Measurements from ENCODE around the gene ANO4. TPM values are rescaled to one million over a fixed set of nuclear protein-coding genes. Genes with fewer than 3 reads are reported as not detected.

Gene ANO4
- total RNA-seq, 1 experiment from 2014 or later, result 5.7 TPM

DNA sequence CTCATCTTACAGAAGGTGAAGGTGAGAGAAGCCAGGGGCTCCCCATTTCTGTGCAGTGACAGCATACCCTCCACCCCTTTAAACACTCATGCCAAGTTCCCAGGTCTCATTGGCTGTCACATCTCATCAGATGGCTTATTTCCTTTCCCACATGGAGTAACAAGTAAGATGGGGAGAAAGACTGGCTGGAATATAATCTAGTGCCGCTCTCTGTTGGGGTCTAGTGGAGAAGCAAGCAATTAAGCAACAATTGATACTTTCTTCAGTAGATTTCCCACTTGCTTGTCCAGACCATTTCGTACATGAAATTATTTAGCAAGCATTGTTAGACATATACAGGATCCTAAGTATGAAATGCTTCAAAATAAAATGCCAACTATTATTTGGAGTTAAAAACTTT, 323.3 kb downstream of the ANO4 start:
- H3K18ac ChIP-seq (ENCODE audit: insufficient read length, low read depth, low read length), result no peak overlapping the region
- TF ChIP-seq, protein P1, sequence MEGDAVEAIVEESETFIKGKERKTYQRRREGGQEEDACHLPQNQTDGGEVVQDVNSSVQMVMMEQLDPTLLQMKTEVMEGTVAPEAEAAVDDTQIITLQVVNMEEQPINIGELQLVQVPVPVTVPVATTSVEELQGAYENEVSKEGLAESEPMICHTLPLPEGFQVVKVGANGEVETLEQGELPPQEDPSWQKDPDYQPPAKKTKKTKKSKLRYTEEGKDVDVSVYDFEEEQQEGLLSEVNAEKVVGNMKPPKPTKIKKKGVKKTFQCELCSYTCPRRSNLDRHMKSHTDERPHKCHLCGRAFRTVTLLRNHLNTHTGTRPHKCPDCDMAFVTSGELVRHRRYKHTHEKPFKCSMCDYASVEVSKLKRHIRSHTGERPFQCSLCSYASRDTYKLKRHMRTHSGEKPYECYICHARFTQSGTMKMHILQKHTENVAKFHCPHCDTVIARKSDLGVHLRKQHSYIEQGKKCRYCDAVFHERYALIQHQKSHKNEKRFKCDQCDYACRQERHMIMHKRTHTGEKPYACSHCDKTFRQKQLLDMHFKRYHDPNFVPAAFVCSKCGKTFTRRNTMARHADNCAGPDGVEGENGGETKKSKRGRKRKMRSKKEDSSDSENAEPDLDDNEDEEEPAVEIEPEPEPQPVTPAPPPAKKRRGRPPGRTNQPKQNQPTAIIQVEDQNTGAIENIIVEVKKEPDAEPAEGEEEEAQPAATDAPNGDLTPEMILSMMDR (conservative IDR thresholded peaks at IDR 0.05), result no peak
- Mint-ChIP-seq H3K27me3 (ENCODE audit: low read depth) (no peaks in the 10 kb centered on the region), H3K9me3 (peaks cover 0 to 5% of the 10 kb centered on the region in 2 experiments; a peak in 3 of 5 replicates), H3K4me1 (no peaks in the 10 kb centered on the region; a peak in 1 of 4 replicates), H3K27ac (no peak overlapping the region), H3K36me3 (ENCODE audit: insufficient read depth in 1 of 3, low read depth in 3 of 3) (peaks cover 0 to 5% (median 1%) of the 10 kb centered on the region in 3 experiments; a peak in 3 of 7 replicates), H3K4me3 (no peak overlapping the region)
- no peak for DNase-seq
- no peak overlapping the region for H3K27ac ChIP-seq (ENCODE audit: insufficient read length, low read depth, low read length)
- H4K8ac ChIP-seq (replicated peaks; ENCODE audit: insufficient read length, low read depth, low read length), result no peak overlapping the region
- no peaks in the 10 kb centered on the region for H3K23me2 ChIP-seq (ENCODE audit: insufficient read length, low read depth, low read length, poor library complexity, severe bottlenecking)
- H4K91ac ChIP-seq (ENCODE audit: insufficient read length, low read depth, low read length), result no peak overlapping the region
- no peak overlapping the region for H3K23ac ChIP-seq (ENCODE audit: insufficient read length, low read depth, low read length)
- no peak overlapping the region for H2AK5ac ChIP-seq (ENCODE audit: insufficient read length, low read length)
- H4K20me1 ChIP-seq (ENCODE audit: control insufficient read depth, insufficient read depth, insufficient read length), result no peaks in the 10 kb centered on the region
- H3K9ac ChIP-seq (ENCODE audit: extremely low read depth, insufficient read length, low read length), result no peak overlapping the region
- H2BK20ac ChIP-seq (ENCODE audit: low read depth, low read length, poor library complexity, severe bottlenecking), result no peak overlapping the region
- H3K9me3 ChIP-seq (ENCODE audit: control insufficient read depth, low read depth, low read length), result no peaks in the 10 kb centered on the region
- no peaks in the 10 kb centered on the region for H3K79me1 ChIP-seq (ENCODE audit: insufficient read depth, low read depth, low read length, poor library complexity, severe bottlenecking)
- H3K56ac ChIP-seq (ENCODE audit: insufficient read length, low read depth, low read length), result no peak overlapping the region
- H3K14ac ChIP-seq (ENCODE audit: insufficient read depth, low read length), result no peak overlapping the region
- WGBS (ENCODE audit: extremely low coverage, insufficient read length, low lambda C conversion rate), result no CpG with 5 or more reads among the region's 2 CpGs
- no peak overlapping the region for H2AFZ ChIP-seq (ENCODE audit: low read length)
- H2BK120ac ChIP-seq (ENCODE audit: low read depth, low read length, poor library complexity, severe bottlenecking), result no peak overlapping the region
- no peak overlapping the region for H2BK5ac ChIP-seq (ENCODE audit: insufficient read length, low read length)
- H3K4me2 ChIP-seq (ENCODE audit: insufficient read depth, insufficient read length, low read length), result no peak overlapping the region
- no peaks in the 10 kb centered on the region for H3K4me1 ChIP-seq (ENCODE audit: insufficient read depth, low read length)
- no peak overlapping the region for H3K4ac ChIP-seq (ENCODE audit: low read depth, low read length)
- no peaks in the 10 kb centered on the region for H3K79me2 ChIP-seq (ENCODE audit: insufficient read depth, low read length)
- H3K27me3 ChIP-seq (ENCODE audit: insufficient read depth, low read length), result no peaks in the 10 kb centered on the region
- no peak overlapping the region for H2BK15ac ChIP-seq (ENCODE audit: low read depth, low read length)
- no peak overlapping the region for H4K5ac ChIP-seq (ENCODE audit: insufficient read length, low read depth, low read length)
- H2BK12ac ChIP-seq (ENCODE audit: insufficient read length, low read depth, low read length), result no peak overlapping the region
- no peak overlapping the region for H3T11ph ChIP-seq (ENCODE audit: low read length)
